Medulla oblongata (tissue), 1 donor: ENCODE measurements around the gene RNF114.
"Not testable (repeated sequence)": the region's sequence is repeated elsewhere in the genome, so short reads cannot be mapped to it uniquely, and the experiment has no call there.

ENCODE experiments used
- DNase-seq: peaks from one replicate; pipeline ENCODE4 v3.0.0-alpha.2; 2015; ENCODE audit errors: extremely low spot score

RNF114 gene

DNA sequence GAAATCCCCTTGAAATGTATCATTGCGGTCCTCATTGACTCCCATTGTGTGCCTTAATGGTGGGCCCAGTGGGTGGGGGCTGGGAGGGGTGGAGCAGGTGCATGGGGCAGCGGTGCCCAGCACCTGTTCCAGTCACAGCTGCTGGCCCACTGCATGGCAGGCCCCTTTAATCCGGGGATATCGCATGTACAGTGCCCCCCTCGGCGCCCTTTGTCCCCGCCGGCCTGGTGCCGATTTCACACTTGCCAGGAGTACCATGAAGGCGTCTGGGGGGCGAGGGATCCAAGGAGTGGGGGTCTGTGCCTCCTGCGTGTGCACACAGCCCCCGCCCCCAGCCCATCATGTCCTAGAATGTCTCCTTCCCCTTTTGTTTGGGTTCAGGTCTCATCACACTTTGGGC is 49.4 kb downstream of the RNF114 start:
- DNase-seq = no peak

GRCh38 chr20:49986049-49986448 is 49.9 kb downstream of the RNF114 start:
- no peak for DNase-seq

GRCh38 chr20:49987015-49987867 is 51.0 kb downstream of the RNF114 start:
- no peak for DNase-seq

DNA sequence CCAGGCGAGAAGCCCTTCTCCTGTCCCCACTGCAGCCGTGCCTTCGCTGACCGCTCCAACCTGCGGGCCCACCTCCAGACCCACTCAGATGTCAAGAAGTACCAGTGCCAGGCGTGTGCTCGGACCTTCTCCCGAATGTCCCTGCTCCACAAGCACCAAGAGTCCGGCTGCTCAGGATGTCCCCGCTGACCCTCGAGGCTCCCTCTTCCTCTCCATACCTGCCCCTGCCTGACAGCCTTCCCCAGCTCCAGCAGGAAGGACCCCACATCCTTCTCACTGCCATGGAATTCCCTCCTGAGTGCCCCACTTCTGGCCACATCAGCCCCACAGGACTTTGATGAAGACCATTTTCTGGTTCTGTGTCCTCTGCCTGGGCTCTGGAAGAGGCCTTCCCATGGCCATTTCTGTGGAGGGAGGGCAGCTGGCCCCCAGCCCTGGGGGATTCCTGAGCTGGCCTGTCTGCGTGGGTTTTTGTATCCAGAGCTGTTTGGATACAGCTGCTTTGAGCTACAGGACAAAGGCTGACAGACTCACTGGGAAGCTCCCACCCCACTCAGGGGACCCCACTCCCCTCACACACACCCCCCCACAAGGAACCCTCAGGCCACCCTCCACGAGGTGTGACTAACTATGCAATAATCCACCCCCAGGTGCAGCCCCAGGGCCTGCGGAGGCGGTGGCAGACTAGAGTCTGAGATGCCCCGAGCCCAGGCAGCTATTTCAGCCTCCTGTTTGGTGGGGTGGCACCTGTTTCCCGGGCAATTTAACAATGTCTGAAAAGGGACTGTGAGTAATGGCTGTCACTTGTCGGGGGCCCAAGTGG is 51.9 kb downstream of the RNF114 start:
- DNase-seq = no peak

DNA sequence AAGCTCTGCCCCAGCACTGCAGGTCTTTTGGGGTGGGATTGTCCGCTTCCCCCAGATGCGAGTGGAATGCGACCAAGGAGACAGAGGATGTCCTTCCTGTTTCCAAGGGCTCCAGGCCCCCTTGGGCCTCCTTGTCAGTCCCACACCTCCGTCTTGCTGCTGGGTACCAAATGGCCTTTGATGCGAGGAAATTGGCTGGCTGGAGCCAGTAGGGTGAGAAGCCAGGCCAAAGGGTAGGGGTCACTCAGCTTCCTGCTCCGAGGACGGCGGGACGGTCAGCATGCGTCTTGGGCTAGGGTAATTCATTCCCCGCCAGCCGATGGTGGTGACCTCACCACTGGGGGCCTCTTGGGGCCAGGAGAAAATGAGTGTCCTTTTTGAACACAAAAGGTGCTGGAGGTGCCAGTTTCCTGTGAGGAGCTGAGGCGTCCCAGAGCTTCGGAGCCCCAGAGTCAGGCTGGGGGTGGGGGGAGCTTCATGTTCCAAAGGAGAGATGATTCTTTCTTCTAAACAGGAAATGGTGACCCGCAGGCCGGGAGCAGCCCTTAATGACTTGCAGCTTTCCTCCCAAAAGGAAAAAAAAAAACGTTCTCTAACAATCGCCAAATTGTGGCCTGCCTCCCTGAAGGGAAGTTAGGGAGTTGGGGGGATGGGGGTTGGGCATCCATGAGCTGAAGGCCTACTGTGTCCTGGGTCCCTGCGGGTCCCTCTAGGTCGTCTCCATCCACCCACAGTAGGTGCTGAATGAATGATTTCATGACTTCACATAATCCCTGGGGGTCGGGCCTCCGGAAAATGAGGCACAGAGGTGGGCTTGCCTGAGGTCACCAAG is 53.3 kb downstream of the RNF114 start:
- DNase-seq = no peak

DNA sequence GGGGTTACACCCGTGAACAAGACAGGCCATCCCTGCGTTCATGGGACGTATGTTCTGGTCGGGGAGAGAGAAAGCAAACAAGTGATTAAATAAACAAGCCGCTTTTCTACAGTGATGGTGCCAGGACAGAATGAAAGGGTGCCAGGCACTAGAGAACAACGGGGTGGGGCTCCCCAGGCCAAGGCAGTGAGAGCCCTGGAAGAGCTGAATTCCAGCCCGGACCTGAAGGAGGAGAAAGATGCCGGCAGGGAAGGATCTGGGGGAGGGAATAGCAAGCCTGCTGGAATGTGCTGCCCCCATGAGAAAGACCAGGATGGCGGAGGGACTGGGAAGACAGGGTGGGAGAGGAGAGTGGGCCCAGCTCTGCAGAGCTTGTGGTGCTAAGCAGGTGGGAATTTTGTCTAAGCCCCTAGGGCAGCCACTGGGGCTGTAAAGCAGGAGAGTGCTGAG is 54.1 kb downstream of the RNF114 start:
- DNase-seq = peak; percentile 52

DNA sequence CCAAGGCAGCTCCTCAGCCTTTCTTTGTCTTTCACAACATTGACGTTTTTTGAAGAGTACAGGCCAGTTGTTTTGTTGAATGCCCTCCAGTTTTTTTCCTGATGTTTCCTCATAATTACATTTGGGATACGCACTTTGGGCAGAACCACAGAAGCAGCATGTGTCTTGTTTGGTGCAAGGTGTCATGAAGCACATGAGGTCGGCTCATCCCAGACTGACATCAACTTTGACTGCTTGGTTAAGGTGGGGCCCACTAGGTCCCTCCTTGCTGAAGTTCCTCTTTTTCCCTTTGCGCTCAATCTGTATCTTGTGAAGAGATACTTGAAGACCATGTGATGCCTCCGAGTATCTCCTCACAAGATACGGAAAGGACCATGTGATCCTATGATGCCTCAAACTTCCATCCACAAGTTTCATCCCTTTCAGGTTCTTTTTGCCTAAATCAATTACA is 57.1 kb downstream of the RNF114 start:
- DNase-seq = no peak

GRCh38 chr20:49995586-49995985 is 59.4 kb downstream of the RNF114 start:
- no peak for DNase-seq

DNA sequence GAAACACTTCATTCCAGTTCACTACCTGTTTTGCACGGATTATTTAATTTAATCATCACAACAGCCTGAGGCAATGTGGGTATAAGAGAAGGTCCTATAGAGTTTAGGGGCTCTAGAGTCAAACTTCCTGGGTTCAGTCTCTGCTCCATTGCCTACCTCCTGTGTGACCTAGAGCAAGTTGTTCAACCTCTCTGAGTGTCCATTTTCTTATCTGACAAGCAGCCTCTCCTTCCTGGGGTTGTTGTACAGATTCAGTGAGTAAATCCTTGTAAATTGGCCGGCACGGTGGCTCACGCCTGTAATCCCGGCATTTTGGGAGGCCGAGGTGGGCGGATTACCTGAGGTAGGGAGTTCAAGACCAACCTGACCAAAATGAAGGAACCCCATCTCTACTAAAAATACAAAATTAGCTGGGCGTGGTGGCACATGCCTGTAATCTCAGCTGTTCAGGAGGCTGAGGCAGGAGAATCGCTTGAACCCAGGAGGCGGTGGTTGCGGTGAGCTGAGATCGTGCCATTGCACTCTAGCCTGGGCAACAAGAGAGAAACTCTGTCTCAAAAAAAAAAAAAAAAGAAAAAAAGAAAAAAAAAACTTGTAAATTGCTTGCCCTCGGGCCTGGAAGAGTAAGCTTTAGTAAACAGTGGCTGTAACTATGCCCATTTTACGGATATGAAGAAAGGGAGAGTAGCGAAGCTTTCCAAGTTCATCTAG is 62.4 kb downstream of the RNF114 start:
- DNase-seq = not testable (repeated sequence)

GRCh38 chr20:49999329-49999728 is 63.1 kb downstream of the RNF114 start:
- no peak for DNase-seq

DNA sequence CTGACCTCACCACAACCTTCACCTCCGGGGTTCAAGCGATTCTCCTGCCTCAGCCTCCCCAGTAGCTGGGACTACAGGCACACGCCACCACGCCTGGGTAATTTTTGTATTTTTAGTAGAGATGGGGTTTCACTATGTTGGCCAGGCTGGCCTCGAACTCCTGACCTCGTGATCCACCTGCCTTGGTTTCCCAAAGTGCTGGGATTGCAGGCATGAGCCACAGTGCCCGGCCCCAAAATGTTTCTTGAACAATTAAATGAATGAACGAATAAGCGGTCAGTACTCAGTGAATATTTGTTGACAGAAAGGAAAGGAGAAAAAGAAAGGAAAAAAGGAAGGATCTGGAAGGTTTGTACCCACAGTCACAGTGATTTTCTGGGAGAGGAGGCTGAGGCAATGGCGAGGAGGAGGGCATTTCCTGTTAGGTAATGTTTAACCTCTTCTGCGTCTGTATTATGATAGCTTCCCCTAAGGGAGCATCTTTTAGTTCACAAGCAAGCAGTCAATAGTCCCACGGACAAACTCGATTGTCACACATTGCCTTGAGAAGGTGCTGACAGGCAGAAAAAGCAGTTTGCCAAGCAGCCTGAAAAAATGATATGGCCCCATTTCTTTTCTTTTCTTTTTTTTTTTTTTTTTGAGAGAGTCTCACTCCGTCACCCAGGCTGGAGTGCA is 64.5 kb downstream of the RNF114 start:
- DNase-seq = not testable (repeated sequence)

- DNase-seq = no peak
Observed at GRCh38 chr20:50001784-50002311, 65.7 kb downstream of the RNF114 start.

DNA sequence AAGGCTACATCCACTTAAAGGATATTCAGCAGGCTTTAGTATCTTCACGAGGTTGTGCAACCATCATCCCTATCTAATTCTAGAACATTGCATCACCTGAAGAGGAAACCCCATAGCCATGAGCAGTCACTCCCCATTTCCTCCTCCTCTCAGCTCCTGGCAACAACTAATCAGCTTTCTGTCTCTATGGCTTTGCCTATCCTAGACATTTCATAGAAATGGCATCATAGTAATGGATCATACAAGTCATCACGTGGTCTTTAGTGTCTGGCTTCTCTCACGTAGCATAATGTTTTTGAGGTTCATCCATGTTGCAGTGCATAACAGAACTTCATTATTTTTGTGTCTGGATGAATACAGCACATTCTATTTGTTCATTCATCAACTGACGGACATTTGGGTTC is 67.1 kb downstream of the RNF114 start:
- DNase-seq = no peak
